Daoy (cell line): ENCODE data around the gene CBX6. TPM values are rescaled to one million over a fixed set of nuclear protein-coding genes. Genes with fewer than 3 reads are reported as not detected.

Experiments used
- DNase-seq: peaks from one replicate; pipeline ENCODE4 v3.0.0-alpha.2; 2015; ENCODE audit warnings: low read depth
- total RNA-seq: library from RNA; depleted of rRNA; stranded (reverse); fragments of >200 nt; shearing (Covaris generic); gene quantifications from 2 replicates; pipeline ENCODE4 v1.2.3, GENCODE V29; 2014; rRNA removed

The CBX6 gene
- total RNA-seq, 1 experiment from 2014 or later = 32.5 TPM

DNA sequence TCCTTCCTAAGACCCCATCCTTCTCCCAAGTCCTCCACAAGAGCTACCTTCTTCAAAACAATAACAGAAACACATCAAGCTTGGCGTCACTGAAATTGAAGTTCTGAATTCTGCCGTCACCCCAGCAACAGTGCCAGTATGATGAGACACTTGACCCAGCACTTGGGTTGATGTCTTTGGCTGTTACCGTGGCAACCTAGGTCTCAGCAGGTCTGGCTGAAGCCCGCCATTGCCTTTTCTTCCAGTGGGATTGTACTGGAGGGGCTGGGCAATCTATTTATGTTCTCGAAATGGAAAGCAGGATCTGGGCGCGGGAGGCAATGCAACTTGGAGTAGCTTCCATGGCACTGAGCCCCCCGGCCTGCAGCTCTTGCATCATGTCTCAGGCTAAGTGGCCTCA lies 52.0 kb downstream of the CBX6 start:
- no peak for DNase-seq

DNA sequence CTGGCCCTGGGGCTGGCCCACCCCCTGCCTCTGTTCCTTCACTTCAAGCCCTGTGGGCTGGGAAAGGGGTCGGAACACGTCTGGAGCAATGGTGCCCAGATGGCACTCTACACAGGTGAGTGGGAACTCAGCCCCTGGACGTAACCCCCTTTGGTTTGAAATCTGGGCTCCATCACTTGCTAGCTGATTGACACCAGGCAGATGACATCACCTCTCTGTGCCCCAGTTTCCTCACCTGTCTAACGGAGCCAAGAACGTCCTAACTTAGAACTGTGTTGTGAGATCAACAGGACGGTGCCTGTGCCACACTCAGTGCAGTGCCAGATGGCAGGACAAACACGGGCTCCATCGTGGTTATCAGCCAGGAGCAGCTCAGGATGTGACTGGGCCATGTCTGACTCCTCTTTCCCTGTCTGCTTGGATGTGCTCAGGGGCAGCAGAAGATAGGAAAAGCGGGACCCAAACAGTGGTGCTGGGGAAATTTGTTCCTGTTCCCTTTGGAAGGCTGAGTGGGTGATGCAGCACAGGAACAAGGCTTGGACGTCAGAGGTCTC lies 52.6 kb downstream of the CBX6 start:
- DNase-seq = no peak

- no peak for DNase-seq
Observed at GRCh38 chr22:38817196-38817595, 54.8 kb downstream of the CBX6 start.

DNA sequence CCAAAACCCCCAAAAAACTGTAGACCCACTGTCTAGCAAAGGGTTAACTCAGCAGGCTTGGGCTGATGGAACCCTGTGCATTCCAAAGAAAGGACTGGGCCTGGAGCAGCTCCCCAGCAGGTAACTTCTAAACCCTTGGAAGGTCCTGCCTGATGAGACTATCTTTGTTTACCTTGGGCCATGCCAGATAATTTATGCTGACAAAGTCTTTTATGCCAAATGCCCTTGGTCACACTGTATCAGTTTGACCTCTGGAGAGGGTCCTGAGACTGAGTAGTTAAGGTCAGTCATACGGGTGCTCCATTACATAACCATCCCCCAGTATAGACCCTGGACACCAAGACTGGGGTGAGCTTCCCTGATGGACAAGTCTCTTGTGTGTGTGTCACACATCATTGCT lies 56.2 kb downstream of the CBX6 start:
- DNase-seq = no peak

Other genes starting within 250 kb of the CBX6 start
- 0.06 and 0.80 TPM in 2 replicates for gene FAM227A, start 215.8 kb downstream of the CBX6 start, total RNA-seq
- gene CBY1, start 215.6 kb downstream of the CBX6 start, total RNA-seq = 11.9 and 21.8 TPM in 2 replicates
- gene TOMM22, start 190.3 kb downstream of the CBX6 start, total RNA-seq = 70.4 and 79.0 TPM in 2 replicates
- gene JOSD1, start 171.3 kb downstream of the CBX6 start, total RNA-seq = 45.2 and 51.5 TPM in 2 replicates
- gene GTPBP1, start 166.3 kb downstream of the CBX6 start, total RNA-seq = 16.5 and 23.5 TPM in 2 replicates
- gene SUN2, start 116.2 kb downstream of the CBX6 start, total RNA-seq = 64.7 and 89.9 TPM in 2 replicates
- gene DNAL4, start 78.1 kb downstream of the CBX6 start, total RNA-seq = 10.7 and 11.6 TPM in 2 replicates
- gene NPTXR, start 28.2 kb downstream of the CBX6 start, total RNA-seq = 1.5 and 3.7 TPM in 2 replicates
- not detected in 2 replicates for gene APOBEC3A, start 85.4 kb upstream of the CBX6 start, total RNA-seq
- 4.5 and 5.1 TPM in 2 replicates for gene APOBEC3B, start 110.1 kb upstream of the CBX6 start, total RNA-seq
- 1.2 and 2.7 TPM in 2 replicates for gene APOBEC3C, start 142.0 kb upstream of the CBX6 start, total RNA-seq
- 0.33 and 0.34 TPM in 2 replicates for gene APOBEC3D, start 148.9 kb upstream of the CBX6 start, total RNA-seq
- gene APOBEC3F, start 168.6 kb upstream of the CBX6 start, total RNA-seq = 0.97 and 6.9 TPM in 2 replicates
- gene APOBEC3G, start 205.1 kb upstream of the CBX6 start, total RNA-seq = 13.7 and 15.8 TPM in 2 replicates
- gene APOBEC3H, start 225.0 kb upstream of the CBX6 start, total RNA-seq = not detected in 2 replicates